AG04450 (cell line): ENCODE measurements around the gene WWC2. TPM values are rescaled to one million over a fixed set of nuclear protein-coding genes. Genes with fewer than 3 reads are reported as not detected.

ENCODE experiments used
- CTCF ChIA-PET: fragments of 300-600, 350-600 bp; formaldehyde crosslinking; extraction: SDS; loops from one replicate; lab custom pipeline; 2022; ENCODE audit warnings: antibody characterized with exemption, inconsistent platforms; lab: Charles Lee
- POLR2A ChIA-PET: fragments of 350-600 bp; formaldehyde crosslinking; extraction: SDS; loops from one replicate; lab custom pipeline; 2021; ENCODE audit warnings: antibody characterized with exemption, inconsistent platforms; lab: Yijun Ruan, JAX
- DNase-seq: peaks from one replicate; pipeline ENCODE4 v3.0.0-alpha.2; 2011; ENCODE audit warnings: low read depth, low spot score
- H3K27ac ChIP-seq: one replicate; pipeline ENCODE4 v1.5.1; 2012; ENCODE audit warnings: low read depth, low read length, control low read depth
- H3K27me3 ChIP-seq: one replicate; pipeline ENCODE4 v1.6.0; 2012; ENCODE audit warnings: low read length; ENCODE audit not compliant: control insufficient read depth, insufficient read depth
- H3K4me3 ChIP-seq: 2 replicates; pipeline ENCODE4 v1.5.1; 2011; ENCODE audit warnings: mild to moderate bottlenecking, low read depth, low read length, control low read depth
- H3K9me3 ChIP-seq: 2 replicates; pipeline ENCODE4 v1.5.1; 2012; ENCODE audit warnings: low read length; ENCODE audit not compliant: control insufficient read depth, insufficient read depth
- polyA plus RNA-seq: library from polyadenylated mRNA; depleted of rRNA; stranded (reverse); fragments of >200 nt; gene quantifications from 2 replicates; pipeline ENCODE4 v1.2.3, GENCODE V29; 2011
- TF ChIP-seq, protein P1 (sequence below): IDR thresholded peaks from 2 replicates; pipeline ENCODE4 v1.5.1; 2011; ENCODE audit warnings: low read depth, low read length, control low read depth, inconsistent platforms

The WWC2 gene
- polyA plus RNA-seq, 1 experiment, result 43.6 TPM

DNA sequence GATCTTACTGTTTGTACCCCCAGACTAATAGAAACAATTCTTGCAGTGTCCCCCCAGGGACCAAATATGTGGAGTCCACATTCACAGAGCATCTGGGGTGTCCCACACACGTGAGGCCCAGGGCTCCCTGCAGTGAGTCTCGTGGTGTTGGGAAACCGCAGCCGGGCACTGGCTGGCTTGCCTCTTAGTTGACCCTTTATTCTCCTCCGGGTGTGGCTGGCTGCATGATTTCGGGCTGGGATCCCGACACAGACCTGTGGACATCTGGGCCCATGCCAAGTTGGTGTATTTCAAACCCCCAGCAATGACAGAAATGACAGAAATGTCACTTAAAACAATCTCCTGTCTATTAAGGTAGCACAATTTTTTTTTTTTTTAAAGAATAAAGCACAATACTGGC is 238.8 kb downstream of the WWC2 start:
- H3K9me3 ChIP-seq, result peaks cover 3% of the 10 kb centered on the region; the same call in 1 of the 2 replicates
- no peaks in the 10 kb centered on the region for H3K27me3 ChIP-seq
- no peak overlapping the region for H3K27ac ChIP-seq
- DNase-seq, result no peak
- TF ChIP-seq, protein P1, sequence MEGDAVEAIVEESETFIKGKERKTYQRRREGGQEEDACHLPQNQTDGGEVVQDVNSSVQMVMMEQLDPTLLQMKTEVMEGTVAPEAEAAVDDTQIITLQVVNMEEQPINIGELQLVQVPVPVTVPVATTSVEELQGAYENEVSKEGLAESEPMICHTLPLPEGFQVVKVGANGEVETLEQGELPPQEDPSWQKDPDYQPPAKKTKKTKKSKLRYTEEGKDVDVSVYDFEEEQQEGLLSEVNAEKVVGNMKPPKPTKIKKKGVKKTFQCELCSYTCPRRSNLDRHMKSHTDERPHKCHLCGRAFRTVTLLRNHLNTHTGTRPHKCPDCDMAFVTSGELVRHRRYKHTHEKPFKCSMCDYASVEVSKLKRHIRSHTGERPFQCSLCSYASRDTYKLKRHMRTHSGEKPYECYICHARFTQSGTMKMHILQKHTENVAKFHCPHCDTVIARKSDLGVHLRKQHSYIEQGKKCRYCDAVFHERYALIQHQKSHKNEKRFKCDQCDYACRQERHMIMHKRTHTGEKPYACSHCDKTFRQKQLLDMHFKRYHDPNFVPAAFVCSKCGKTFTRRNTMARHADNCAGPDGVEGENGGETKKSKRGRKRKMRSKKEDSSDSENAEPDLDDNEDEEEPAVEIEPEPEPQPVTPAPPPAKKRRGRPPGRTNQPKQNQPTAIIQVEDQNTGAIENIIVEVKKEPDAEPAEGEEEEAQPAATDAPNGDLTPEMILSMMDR, result no peak
- ChIA-PET CTCF (no interaction called here), POLR2A (no interaction called here)
- H3K4me3 ChIP-seq, result no peak overlapping the region

DNA sequence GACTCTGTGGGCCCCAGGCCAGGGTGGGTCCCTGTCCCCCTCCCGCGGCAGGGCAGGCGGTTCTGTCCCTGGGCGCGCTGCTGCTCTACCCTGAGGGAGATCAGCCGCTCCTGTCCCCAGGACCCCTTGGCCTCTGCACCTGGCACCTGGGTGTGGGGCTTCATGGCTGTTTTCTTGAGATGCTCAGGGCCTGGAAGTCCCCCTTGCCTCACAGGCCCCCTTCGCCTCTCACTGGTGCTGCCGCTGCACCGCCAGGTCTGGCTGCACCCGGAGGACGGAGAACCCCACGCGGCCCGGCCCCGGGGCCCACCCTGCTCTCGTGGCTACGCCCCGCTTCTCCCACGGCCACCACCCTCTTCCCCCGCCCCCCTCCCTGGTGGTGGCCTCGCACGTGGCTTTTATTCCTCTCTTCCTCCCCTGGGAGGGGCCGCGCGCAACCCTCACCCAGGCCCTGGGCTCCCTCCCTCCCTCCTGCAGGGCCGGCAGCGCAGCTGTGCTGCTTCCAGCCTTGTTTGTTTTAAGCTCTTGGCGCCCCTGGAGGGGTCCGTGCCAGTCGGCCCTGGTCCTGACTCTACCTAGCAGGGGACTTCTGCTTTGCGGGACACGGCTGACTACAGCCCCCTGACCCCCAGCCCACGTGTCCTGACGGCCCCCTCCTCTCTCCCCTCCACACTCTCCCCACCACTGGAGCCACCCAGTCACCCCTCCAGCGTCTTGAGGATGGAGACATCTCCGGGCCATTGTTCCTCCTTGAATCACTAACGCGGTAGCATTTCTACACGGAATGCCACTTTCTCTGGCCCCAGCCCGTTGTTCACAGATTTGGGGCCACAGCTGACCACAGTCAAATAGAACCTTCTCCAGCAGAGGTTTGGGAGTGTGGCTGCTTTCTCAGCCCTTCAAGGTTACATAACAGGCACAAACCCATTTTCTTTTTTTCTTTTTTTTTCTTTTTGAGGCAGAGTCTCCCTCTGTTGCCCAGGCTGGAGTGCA is 243.8 kb downstream of the WWC2 start:
- no peak overlapping the region for H3K27ac ChIP-seq
- POLR2A ChIA-PET, result interaction anchor here (0.7 kb wide), 1 partner anchor 56 kb away, joined by 8 read pairs; no protein-coding TSS in a partner anchor
- no peaks in the 10 kb centered on the region for H3K27me3 ChIP-seq
- H3K9me3 ChIP-seq, result no peaks in the 10 kb centered on the region; the same call in 1 of the 2 replicates
- no peak for DNase-seq
- H3K4me3 ChIP-seq, result no peak overlapping the region
- CTCF ChIA-PET, result no interaction called here
- TF ChIP-seq, protein P1, result no peak

DNA sequence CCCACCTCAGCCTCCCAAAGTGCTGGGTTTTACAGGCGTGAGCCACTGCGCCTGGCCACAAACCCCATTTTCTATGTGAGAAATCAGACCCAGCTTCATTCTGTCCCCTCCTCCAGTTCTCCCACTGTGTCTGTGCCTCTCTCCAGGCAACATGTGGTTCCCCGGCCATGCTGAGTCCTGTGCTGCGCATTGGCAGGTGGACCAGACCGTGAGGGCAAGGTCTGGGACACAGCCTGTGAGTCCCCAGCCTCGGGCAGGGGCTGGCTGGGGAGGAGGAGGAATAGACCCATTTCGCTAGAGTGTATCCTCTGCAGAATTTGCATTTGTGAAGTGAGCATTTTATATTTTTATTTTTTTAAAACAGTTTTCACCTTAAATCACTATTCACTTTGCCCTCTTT is 244.7 kb downstream of the WWC2 start:
- Histone ChIP-seq H3K9me3 (peaks cover 7% of the 10 kb centered on the region; the same call in 1 of the 2 replicates), H3K27me3 (no peaks in the 10 kb centered on the region), H3K27ac (no peak overlapping the region), H3K4me3 (no peak overlapping the region)
- TF ChIP-seq, protein P1, result no peak
- ChIA-PET CTCF (interaction anchor here (0.6 to 0.7 kb wide), 3 partner anchors 20 to 417 kb away, joined by 3 to 4 read pairs (median 3); no protein-coding TSS in a partner anchor), POLR2A (interaction anchor here (0.6 kb wide), 1 partner anchor 100 kb away, joined by 4 read pairs; no protein-coding TSS in a partner anchor)
- no peak for DNase-seq

DNA sequence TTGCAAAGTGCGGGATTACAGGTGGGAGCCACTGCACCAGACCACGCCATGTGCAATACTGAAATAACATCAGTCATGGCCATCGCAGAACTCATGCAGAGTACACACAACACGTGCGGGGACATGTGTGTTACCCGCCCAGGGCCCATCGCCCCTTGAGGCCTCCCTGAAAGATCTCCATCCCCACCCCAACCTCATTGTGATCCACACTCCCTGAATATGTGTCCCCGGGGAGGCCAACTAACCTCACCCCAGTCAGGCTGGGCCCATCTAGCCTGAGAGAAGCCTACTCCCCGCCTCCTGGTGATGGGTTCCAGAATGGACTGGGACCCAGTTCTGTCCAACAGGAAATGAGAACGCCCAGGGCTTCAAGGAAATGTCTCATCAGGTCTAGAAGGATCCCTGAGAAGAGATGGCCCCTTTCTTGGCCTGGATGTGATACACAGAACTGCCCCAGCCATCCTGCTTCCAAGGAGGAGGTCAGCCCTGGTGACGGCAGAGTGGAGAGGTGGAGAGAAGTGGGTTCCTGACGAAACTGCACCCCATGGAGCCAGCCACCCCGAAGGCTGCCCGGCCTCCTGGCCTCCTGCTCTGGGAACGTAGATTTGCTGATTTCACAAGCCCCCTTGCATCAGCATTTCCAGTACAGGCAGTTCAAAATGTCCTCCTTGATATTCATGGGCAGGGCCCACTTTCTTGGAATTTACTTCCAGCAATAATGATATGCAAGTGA is 245.6 kb downstream of the WWC2 start:
- Histone ChIP-seq H3K4me3 (no peak overlapping the region), H3K27ac (no peak overlapping the region), H3K9me3 (peaks cover 7% of the 10 kb centered on the region; the same call in 1 of the 2 replicates), H3K27me3 (no peaks in the 10 kb centered on the region)
- ChIA-PET POLR2A (interaction anchor here (0.6 kb wide), 1 partner anchor 99 kb away, joined by 4 read pairs; no protein-coding TSS in a partner anchor), CTCF (interaction anchor here (0.7 kb wide), 2 partner anchors 19 to 434 kb away, joined by 3 to 4 read pairs; no protein-coding TSS in a partner anchor)
- TF ChIP-seq, protein P1, result no peak
- no peak for DNase-seq
